ENCODE data around the gene RLF. TPM values are rescaled to one million over a fixed set of nuclear protein-coding genes. Genes with fewer than 3 reads are reported as not detected.
A peak's percentile ranks its signal among the peaks of the same experiment; 100 is the strongest.

Gene RLF
- total and polyA plus RNA-seq, 7 donors, result 2.4 to 27.6 (median 19.9) TPM

- intact Hi-C loops (cut with DNase I), result loop anchor here (1.0 to 2.0 kb wide), 2 partner anchors 162 to 185 kb away; no protein-coding TSS in a partner anchor
- TF ChIP-seq POLR2AphosphoS5 (IDR thresholded peaks at IDR 0.05), result no peak
- TF ChIP-seq EP300 (IDR thresholded peaks at IDR 0.05), result no peak
- peak in 3 of 4 experiments; percentile 39 to 67 (median 50) for TF ChIP-seq CTCF (IDR thresholded peaks at IDR 0.05)
- no peak for TF ChIP-seq POLR2A (IDR thresholded peaks at IDR 0.05)
- no peaks in the 10 kb centered on the region for H3K27me3 ChIP-seq
- DNase-seq, result no peak
- no peak overlapping the region for H3K27ac ChIP-seq
- H3K9me3 ChIP-seq, result no peaks in the 10 kb centered on the region
- H3K4me1 ChIP-seq, result peaks cover 0 to 4% (median 2%) of the 10 kb centered on the region in 4 donors
- H3K4me3 ChIP-seq, result no peak overlapping the region
- no peaks in the 10 kb centered on the region for H3K36me3 ChIP-seq
- WGBS, 2 donors, result 0 to 1% methylated on average over 2 of the region's 2 CpGs
These were observed 8.0 kb upstream of the RLF start for GRCh38 chr1:40153073-40153770.

GRCh38 chr1:40155135-40155534, 6.1 kb upstream of the RLF start:
- Histone ChIP-seq H3K27me3 (no peaks in the 10 kb centered on the region), H3K9me3 (no peaks in the 10 kb centered on the region), H3K36me3 (no peaks in the 10 kb centered on the region), H3K4me3 (no peak overlapping the region), H3K27ac (no peak overlapping the region), H3K4me1 (peaks cover 0 to 4% (median 2%) of the 10 kb centered on the region in 4 donors)
- TF ChIP-seq POLR2AphosphoS5 (IDR thresholded peaks at IDR 0.05) (no peak), CTCF (IDR thresholded peaks at IDR 0.05) (no peak), EP300 (IDR thresholded peaks at IDR 0.05) (no peak), POLR2A (IDR thresholded peaks at IDR 0.05) (no peak)
- WGBS, 2 donors, result 90% methylated on average over 3 of the region's 3 CpGs
- no peak for DNase-seq
- intact Hi-C loops (cut with DNase I), result no loop called here

- intact Hi-C loops (cut with DNase I), result no loop called here
- Histone ChIP-seq H3K9me3 (no peaks in the 10 kb centered on the region), H3K27me3 (no peaks in the 10 kb centered on the region), H3K4me1 (peaks cover 0 to 9% (median 5%) of the 10 kb centered on the region in 4 donors), H3K36me3 (no peaks in the 10 kb centered on the region), H3K27ac (no peak overlapping the region), H3K4me3 (no peak overlapping the region)
- no peak for DNase-seq
- WGBS, 2 donors, result 19 to 59% methylated on average over 3 of the region's 3 CpGs
- TF ChIP-seq CTCF (IDR thresholded peaks at IDR 0.05) (no peak), POLR2A (IDR thresholded peaks at IDR 0.05) (no peak), EP300 (IDR thresholded peaks at IDR 0.05) (no peak), POLR2AphosphoS5 (IDR thresholded peaks at IDR 0.05) (no peak)
These were observed 5.3 kb upstream of the RLF start for GRCh38 chr1:40155910-40156309.

- no peak for DNase-seq
- no peaks in the 10 kb centered on the region for H3K27me3 ChIP-seq
- peak overlapping the region; percentile 69 to 97 (median 84) for H3K4me3 ChIP-seq
- H3K27ac ChIP-seq, result peak overlapping the region; percentile 92 to 97 (median 94)
- H3K36me3 ChIP-seq, result no peaks in the 10 kb centered on the region
- no peaks in the 10 kb centered on the region for H3K9me3 ChIP-seq
- peaks cover 0 to 42% (median 34%) of the 10 kb centered on the region in 4 donors for H3K4me1 ChIP-seq
- TF ChIP-seq POLR2AphosphoS5 (IDR thresholded peaks at IDR 0.05) (no peak), CTCF (IDR thresholded peaks at IDR 0.05) (no peak), EP300 (IDR thresholded peaks at IDR 0.05) (peak in 1 of 4 donors; percentile 2), POLR2A (IDR thresholded peaks at IDR 0.05) (no peak)
- WGBS, 2 donors, result 26 to 33% methylated on average over 7 of the region's 7 CpGs
- intact Hi-C loops (cut with DNase I), result loop anchor here (2.0 kb wide), 2 partner anchors 98 to 154 kb away; partner anchors contain the start of gene ZMPSTE24
These were observed 422 bp upstream of the RLF start for GRCh38 chr1:40160806-40161124.
